Measurements from ENCODE around the gene CNTN5. TPM values are rescaled to one million over a fixed set of nuclear protein-coding genes. Genes with fewer than 3 reads are reported as not detected.

The CNTN5 gene
- polyA plus RNA-seq, 1 donor (not counting 4 experiments of a cell fraction or from before 2014, with no cell fraction given): not detected

GRCh38 chr11:99271527-99271926, 250.8 kb downstream of the CNTN5 start:
- Histone ChIP-seq H3K9me1 (ENCODE audit: control insufficient read depth, extremely low read depth, insufficient read depth, low read length) (no peaks in the 10 kb centered on the region), H3K79me2 (ENCODE audit: control insufficient read depth, insufficient read depth, low read length) (no peaks in the 10 kb centered on the region), H3K4me3 (ENCODE audit: control insufficient read depth in 2 of 3, extremely low read depth in 1 of 3, insufficient read depth in 2 of 3, low read depth in 1 of 3, low read length in 3 of 3) (no peak overlapping the region), H3K4me2 (ENCODE audit: control insufficient read depth, extremely low read depth, insufficient read depth, low read depth, low read length) (no peak overlapping the region), H3K27me3 (ENCODE audit: control insufficient read depth, extremely low read depth, insufficient read depth, low read length) (no peaks in the 10 kb centered on the region), H2AFZ (ENCODE audit: control insufficient read depth, low read length) (no peak overlapping the region), H3K36me3 (ENCODE audit: control insufficient read depth in 2 of 2, extremely low read depth in 1 of 2, insufficient read depth in 2 of 2, low read length in 2 of 2) (no peaks in the 10 kb centered on the region), H3K4me1 (ENCODE audit: control insufficient read depth, extremely low read depth, insufficient read depth, low read length) (no peaks in the 10 kb centered on the region), H4K20me1 (ENCODE audit: control insufficient read depth, extremely low read depth, insufficient read depth, low read length) (no peaks in the 10 kb centered on the region), H3K27ac (ENCODE audit: control insufficient read depth, insufficient read depth, low read length) (no peak overlapping the region), H3K9ac (ENCODE audit: control insufficient read depth, extremely low read depth, insufficient read depth, low read length) (no peak overlapping the region), H3K9me3 (ENCODE audit: control insufficient read depth, low read depth, low read length) (no peaks in the 10 kb centered on the region)
- FAIRE-seq (no peak), DNase-seq (ENCODE audit: low read depth, low spot score) (no peak)
- dilution Hi-C loops (cut with MboI; ENCODE audit: extremely low pct_ligation_motif_present, low sequenced_read_pairs): no loop called here
- TF ChIP-seq EZH2 (IDR thresholded peaks at IDR 0.05; ENCODE audit: low read length): no peak
- TF ChIP-seq CTCF (optimal IDR thresholded peaks at IDR 0.05 in 1 of 3, IDR thresholded peaks at IDR 0.05 in 1 of 3, conservative IDR thresholded peaks at IDR 0.05 in 1 of 3; ENCODE audit: extremely low read depth in 1 of 3, insufficient read depth in 2 of 3, low read length in 3 of 3): no peak

- DNase-seq (ENCODE audit: low read depth, low spot score) (no peak), FAIRE-seq (no peak)
- Histone ChIP-seq H2AFZ (ENCODE audit: control insufficient read depth, low read length) (no peak overlapping the region), H3K9me3 (ENCODE audit: control insufficient read depth, low read depth, low read length) (no peaks in the 10 kb centered on the region), H3K36me3 (ENCODE audit: control insufficient read depth in 2 of 2, extremely low read depth in 1 of 2, insufficient read depth in 2 of 2, low read length in 2 of 2) (no peaks in the 10 kb centered on the region), H3K27ac (ENCODE audit: control insufficient read depth, insufficient read depth, low read length) (no peak overlapping the region), H3K4me3 (ENCODE audit: control insufficient read depth in 2 of 3, extremely low read depth in 1 of 3, insufficient read depth in 2 of 3, low read depth in 1 of 3, low read length in 3 of 3) (no peak overlapping the region), H3K4me2 (ENCODE audit: control insufficient read depth, extremely low read depth, insufficient read depth, low read depth, low read length) (no peak overlapping the region), H3K79me2 (ENCODE audit: control insufficient read depth, insufficient read depth, low read length) (no peaks in the 10 kb centered on the region), H3K9me1 (ENCODE audit: control insufficient read depth, extremely low read depth, insufficient read depth, low read length) (no peaks in the 10 kb centered on the region), H4K20me1 (ENCODE audit: control insufficient read depth, extremely low read depth, insufficient read depth, low read length) (no peaks in the 10 kb centered on the region), H3K4me1 (ENCODE audit: control insufficient read depth, extremely low read depth, insufficient read depth, low read length) (no peaks in the 10 kb centered on the region), H3K9ac (ENCODE audit: control insufficient read depth, extremely low read depth, insufficient read depth, low read length) (no peak overlapping the region), H3K27me3 (ENCODE audit: control insufficient read depth, extremely low read depth, insufficient read depth, low read length) (no peaks in the 10 kb centered on the region)
- no peak for TF ChIP-seq CTCF (optimal IDR thresholded peaks at IDR 0.05 in 1 of 3, IDR thresholded peaks at IDR 0.05 in 1 of 3, conservative IDR thresholded peaks at IDR 0.05 in 1 of 3; ENCODE audit: extremely low read depth in 1 of 3, insufficient read depth in 2 of 3, low read length in 3 of 3)
- no peak for TF ChIP-seq EZH2 (IDR thresholded peaks at IDR 0.05; ENCODE audit: low read length)
- dilution Hi-C loops (cut with MboI; ENCODE audit: extremely low pct_ligation_motif_present, low sequenced_read_pairs): no loop called here
These were observed 254.8 kb downstream of the CNTN5 start for GRCh38 chr11:99275521-99275920.
